Stimulated activated CD4-positive, alpha-beta T cell treated with anti-CD3 and anti-CD28 coated beads, Interleukin-2, amount 100 ng/mL, for 4 hours (primary cell): ENCODE data around the gene PPAN.
A peak's percentile ranks its signal among the peaks of the same experiment; 100 is the strongest.

Experiments used
- DNase-seq: peaks from one replicate; pipeline ENCODE4 v3.0.0-alpha.2; 2020; ENCODE audit warnings: low read depth

The PPAN gene, protein sequence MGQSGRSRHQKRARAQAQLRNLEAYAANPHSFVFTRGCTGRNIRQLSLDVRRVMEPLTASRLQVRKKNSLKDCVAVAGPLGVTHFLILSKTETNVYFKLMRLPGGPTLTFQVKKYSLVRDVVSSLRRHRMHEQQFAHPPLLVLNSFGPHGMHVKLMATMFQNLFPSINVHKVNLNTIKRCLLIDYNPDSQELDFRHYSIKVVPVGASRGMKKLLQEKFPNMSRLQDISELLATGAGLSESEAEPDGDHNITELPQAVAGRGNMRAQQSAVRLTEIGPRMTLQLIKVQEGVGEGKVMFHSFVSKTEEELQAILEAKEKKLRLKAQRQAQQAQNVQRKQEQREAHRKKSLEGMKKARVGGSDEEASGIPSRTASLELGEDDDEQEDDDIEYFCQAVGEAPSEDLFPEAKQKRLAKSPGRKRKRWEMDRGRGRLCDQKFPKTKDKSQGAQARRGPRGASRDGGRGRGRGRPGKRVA

DNA sequence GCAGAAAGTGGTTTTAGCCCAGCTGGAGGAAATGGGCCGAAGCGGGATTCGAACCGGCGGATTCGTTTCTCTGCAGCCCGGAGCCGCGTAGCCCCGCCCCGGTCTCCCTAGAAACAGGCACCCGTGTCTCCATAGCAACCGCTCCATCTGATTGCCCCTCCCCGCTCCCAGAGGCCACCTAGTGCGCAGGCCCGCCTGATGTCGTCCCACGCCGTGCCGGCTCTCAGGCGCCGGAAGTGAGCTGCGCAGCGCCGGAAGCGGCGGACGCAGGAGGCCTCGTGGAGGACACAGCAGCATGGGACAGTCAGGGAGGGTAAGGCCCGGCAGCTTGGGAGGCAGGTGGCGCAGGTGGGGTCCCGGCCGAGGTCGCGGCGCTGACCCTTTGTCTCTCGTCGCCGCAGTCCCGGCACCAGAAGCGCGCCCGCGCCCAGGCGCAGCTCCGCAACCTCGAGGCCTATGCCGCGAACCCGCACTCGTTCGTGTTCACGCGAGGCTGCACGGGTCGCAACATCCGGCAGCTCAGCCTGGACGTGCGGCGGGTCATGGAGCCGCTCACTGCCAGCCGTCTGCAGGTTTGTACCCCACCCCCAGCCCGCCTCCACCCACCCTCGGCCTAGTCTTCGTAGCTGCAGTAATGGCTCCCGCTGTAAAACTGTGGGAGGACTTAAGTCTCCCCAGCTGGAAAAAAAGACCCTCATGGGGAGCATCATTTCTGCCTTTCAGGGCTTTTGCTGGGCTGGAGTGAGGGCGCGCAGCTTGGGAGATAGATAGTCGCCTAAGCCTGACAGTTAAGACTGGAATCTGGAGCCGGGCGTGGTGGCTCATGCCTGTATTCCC lies at the start of gene PPAN:
TSS of gene PPAN (plus strand) at position 263 of the 837 bp plus-strand sequence. CDS start at position 296, 33 bp downstream.
- DNase-seq: peak; percentile 95

DNA sequence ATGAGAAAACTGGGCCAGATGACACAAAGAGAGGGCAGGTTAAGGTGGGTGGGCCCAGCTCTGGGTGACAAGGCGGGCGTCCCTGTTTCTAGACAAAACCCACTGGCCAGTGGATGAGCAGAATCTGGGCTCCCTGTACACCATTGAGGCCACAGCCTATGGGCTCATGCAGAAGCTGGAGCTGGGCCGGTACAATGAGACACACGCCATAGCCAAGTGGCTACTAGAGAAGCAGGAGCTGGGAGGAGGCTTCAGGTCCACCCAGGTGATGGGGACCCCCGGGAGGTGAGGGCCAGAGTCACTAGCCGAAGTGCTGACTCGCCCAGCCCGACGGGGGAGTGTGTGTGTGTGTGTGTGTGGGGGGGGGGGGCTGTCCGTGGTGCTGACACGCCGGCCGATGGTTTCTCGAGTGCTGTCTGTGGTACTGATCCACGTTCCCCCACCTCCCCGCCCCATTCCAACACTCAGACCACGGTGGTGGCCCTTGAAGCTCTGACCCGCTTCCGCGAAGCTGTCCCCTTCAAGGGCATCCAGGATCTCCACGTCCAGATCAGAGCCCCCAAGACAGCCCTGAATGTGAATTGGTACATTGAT lies 44.3 kb upstream of the PPAN start:
- no peak for DNase-seq

- no peak for DNase-seq
Observed at GRCh38 chr19:10068205-10068604, 38.0 kb upstream of the PPAN start.

- DNase-seq: no peak
Observed at GRCh38 chr19:10069046-10069445, 37.1 kb upstream of the PPAN start.

DNA sequence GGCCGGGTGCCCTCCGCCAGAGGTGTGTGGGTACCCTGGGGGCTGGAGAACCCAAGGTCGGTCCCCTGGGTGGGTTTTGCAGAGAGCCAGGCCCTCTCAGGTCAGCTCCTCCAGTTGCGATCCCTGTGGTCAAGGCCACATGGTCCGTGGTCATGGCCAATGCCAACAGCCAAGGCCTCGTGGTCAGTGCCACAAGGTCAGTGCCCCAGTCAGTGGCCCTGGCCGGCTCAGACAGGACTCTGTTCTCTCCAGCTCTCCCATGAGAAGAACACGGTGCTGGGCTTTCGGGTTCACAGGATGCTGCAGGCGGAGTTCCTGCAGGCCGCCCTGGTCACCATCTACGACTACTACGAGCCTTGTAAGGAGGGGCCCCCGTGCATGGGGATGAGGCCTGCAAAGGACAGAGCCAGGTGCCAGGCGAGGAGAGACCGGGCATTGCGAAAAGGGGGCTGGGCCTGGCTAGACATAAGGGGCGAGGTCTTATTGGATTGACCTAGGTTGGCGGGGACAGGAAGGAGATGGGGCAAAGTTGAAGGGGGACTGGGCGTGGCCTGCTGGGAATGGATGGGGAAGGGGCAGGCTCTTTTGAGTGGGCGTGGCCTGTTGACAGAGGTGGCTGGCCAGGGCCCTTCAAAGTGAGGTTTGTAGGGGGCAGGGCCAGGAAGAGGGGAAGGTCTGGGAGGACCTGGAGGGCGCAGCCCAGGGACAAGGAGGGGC lies 35.3 kb upstream of the PPAN start:
- DNase-seq: no peak

- DNase-seq: peak; percentile 35
Observed at GRCh38 chr19:10074153-10074552, 32.0 kb upstream of the PPAN start.

DNA sequence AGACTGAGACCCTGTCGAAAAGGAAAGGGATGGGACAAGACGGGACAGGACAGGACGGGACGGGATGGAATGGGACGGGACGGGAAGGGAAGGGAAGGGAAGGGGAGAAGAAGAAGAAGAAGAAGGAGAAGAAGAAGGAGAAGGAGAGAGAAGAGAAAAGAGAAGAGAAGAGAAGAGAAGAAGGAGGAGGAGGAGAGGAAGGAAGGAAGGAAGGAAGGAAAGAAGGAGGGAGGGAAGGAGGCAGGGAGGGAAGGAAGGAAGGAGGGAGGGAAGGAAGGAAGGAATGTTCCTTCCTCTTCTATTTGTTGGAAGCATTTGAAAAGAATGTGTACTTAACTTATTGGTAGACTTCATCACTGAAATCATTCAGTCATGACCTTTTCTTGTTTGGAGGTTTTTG lies 29.6 kb upstream of the PPAN start:
- DNase-seq: no peak

DNA sequence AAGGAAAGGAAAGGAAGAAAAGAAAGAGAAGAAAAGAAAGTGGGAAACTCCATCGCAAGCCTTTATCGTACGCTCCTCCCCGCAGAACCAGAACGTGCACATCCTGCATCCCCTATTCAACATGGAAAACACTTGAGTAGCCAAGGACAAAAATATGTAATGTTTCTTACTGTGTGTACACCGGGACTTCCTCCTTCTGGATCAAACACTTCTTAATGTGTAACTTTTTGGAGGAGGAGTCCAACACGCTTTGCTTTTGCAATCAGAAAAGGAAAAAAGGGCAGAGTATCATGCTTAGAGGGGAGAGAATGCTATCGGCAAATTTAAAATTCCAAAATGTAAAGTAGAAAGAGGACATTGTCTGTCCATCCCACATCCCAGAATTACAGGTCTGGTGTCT lies 27.8 kb upstream of the PPAN start:
- DNase-seq: no peak

GRCh38 chr19:10079031-10079453 lies 27.1 kb upstream of the PPAN start:
- no peak for DNase-seq

- no peak for DNase-seq
Observed at GRCh38 chr19:10083911-10084310, 22.3 kb upstream of the PPAN start.

GRCh38 chr19:10084803-10085202 lies 21.4 kb upstream of the PPAN start:
- no peak for DNase-seq

GRCh38 chr19:10085641-10086590 lies 20.2 kb upstream of the PPAN start, which contains the start of gene SHFL:
TSS of gene SHFL (plus strand) at chr19:10086317. CDS start at chr19:10086428, 111 bp downstream.
- peak; percentile 80 for DNase-seq

GRCh38 chr19:10086591-10087192 lies 19.5 kb upstream of the PPAN start:
- DNase-seq: peak; percentile 62

GRCh38 chr19:10087296-10088061 lies 18.7 kb upstream of the PPAN start:
- no peak for DNase-seq

DNA sequence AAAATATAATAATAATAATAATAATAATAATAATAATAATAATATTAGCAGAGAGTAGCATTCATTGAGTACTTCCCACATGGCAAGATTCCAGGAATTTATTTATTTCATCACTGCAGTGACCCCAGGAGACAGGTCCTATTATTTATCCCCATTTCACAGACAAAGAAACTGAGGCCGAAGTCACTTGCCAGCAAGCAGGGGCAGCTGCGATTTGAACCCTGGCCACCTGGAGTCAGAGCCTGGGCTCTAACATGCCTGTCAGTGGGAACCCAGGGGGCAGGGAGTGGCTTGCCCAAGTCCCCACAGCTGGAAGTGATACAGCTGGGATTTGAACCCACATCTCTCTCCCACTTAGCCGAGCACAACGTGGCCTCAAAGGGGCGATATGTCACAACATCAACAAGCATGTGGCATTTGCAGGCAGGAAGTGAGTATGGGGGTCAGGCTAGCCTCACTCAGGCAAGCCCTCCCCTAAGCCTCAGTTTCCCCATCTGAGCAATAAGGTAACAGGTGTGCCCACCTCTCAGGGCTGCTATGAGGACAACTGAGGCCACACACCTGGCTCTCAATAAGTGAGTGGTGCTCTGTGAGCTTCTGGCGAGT lies 17.1 kb upstream of the PPAN start:
- no peak for DNase-seq

GRCh38 chr19:10089801-10090375 lies 16.3 kb upstream of the PPAN start:
- no peak for DNase-seq

DNA sequence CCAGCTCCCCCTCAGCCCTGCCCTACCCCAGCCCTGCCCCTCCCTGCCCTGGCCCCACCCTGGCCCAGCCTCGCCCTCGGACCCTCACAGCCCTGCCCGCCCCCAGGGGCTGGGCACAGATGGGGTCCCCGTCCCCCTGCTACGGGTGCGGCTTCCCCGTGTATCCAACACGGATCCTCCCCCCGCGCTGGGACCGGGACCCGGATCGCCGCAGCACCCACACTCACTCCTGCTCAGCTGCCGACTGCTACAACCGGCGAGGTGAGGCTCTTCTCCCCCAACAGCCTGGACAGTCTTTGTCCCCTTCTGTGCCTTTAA lies 14.8 kb upstream of the PPAN start:
- no peak for DNase-seq

DNA sequence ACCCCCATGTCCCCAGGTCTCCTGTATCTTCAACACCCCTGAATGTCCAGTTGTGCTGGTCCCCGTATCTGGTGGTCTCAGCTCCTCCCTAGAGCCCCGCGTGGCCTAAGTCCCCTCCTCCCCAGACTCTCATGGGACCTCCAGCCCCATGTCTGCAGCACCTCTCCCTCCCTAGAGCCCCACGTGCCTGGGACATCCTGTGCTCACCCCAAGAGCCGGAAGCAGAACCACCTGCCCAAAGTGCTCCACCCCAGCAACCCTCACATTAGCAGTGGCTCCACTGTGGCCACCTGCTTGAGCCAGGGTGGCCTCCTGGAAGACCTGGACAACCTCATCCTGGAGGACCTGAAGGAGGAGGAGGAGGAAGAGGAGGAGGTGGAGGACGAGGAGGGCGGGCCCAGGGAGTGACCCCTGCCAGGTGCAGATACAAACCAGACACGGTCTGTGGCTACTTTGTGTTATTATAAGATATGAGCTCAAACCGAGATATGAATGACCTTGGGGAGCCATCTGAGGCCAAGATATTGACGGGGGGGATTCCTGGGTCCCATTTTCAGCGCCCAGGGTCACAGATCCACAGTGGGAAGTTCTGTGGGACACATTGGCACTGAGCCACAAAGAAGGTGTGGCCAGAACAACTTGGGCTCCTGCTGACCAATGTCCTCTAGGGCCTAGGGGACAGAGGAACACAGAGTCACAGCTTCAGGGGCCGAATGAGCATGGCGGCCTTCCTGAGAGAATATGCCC lies 14.1 kb upstream of the PPAN start:
- DNase-seq: no peak
